HEK293 (cell line): ENCODE results near the gene SKA2.
A peak's percentile ranks its signal among the peaks of the same experiment; 100 is the strongest.

ENCODE experiments used
- CTCF ChIA-PET: fragments of 350-600 bp; formaldehyde crosslinking; extraction: SDS; loops from one replicate; lab custom pipeline; 2021; ENCODE audit warnings: antibody characterized with exemption; lab: Yijun Ruan, JAX
- POLR2A ChIA-PET: fragments of 300-600 bp; formaldehyde crosslinking; extraction: SDS; loops from one replicate; lab custom pipeline; 2020; ENCODE audit warnings: antibody characterized with exemption, inconsistent platforms; lab: Yijun Ruan, JAX
- H3K27ac ChIP-seq: fragments of 200-500 bp; sonication (Bioruptor generic); 2 replicates; pipeline ENCODE4 v1.5.1; 2014; ENCODE audit warnings: low read depth, low read length, control low read depth, inconsistent platforms; ENCODE audit errors: extremely low read depth
- H3K36me3 ChIP-seq, 2 experiments: fragments of 200-500 bp in 1 of 2; sonication (Bioruptor generic) in 1 of 2; 1 replicate in 1 of 2; 2 replicates in 1 of 2; pipeline ENCODE4 v1.5.1; 2014 to 2017; ENCODE audit warnings: inconsistent platforms in 2 of 2, low read length in 2 of 2; ENCODE audit not compliant: control insufficient read depth in 2 of 2, insufficient read depth in 1 of 2
- H3K4me1 ChIP-seq: fragments of 200-500 bp; sonication (Bioruptor generic); 2 replicates; pipeline ENCODE4 v1.5.1; 2014; ENCODE audit warnings: mild to moderate bottlenecking, low read length, inconsistent platforms; ENCODE audit not compliant: control insufficient read depth, insufficient read depth
- H3K4me3 ChIP-seq: 2 replicates; pipeline ENCODE4 v1.5.1; 2011; ENCODE audit warnings: low read depth, mild to moderate bottlenecking, control low read depth, low read length, moderate library complexity
- H3K9me3 ChIP-seq: fragments of 200-500 bp; sonication (Bioruptor generic); 2 replicates; pipeline ENCODE4 v1.5.1; 2014; ENCODE audit warnings: low read depth, low read length, inconsistent platforms; ENCODE audit not compliant: control insufficient read depth, insufficient read depth
- IKZF3 ChIP-seq: fragments of 450-650 bp; IDR thresholded peaks from 2 replicates; pipeline ENCODE4 v1.5.0; 2018; ENCODE audit warnings: missing biosample characterization, mild to moderate bottlenecking, missing genetic modification characterization, moderate library complexity
- RBAK ChIP-seq: fragments of 450-650 bp; formaldehyde crosslinking; IDR thresholded peaks from 2 replicates; pipeline ENCODE4 v1.5.1; 2016; ENCODE audit warnings: missing biosample characterization, missing genetic modification characterization
- REST ChIP-seq: fragments of 450-650 bp; formaldehyde crosslinking; IDR thresholded peaks from 2 replicates; pipeline ENCODE4 v1.5.1; 2016; ENCODE audit warnings: missing biosample characterization, missing genetic modification characterization
- SCRT2 ChIP-seq: fragments of 450-650 bp; formaldehyde crosslinking; IDR thresholded peaks from 2 replicates; pipeline ENCODE4 v1.5.1; 2016; ENCODE audit warnings: missing biosample characterization, missing genetic modification characterization
- ZBTB10 ChIP-seq: fragments of 450-650 bp; formaldehyde crosslinking; IDR thresholded peaks from 2 replicates; pipeline ENCODE4 v1.5.1; 2016; ENCODE audit warnings: missing biosample characterization, missing genetic modification characterization
- ZBTB48 ChIP-seq: fragments of 450-650 bp; formaldehyde crosslinking; IDR thresholded peaks from 2 replicates; pipeline ENCODE4 v1.5.1; 2016; ENCODE audit warnings: missing biosample characterization, missing genetic modification characterization
- ZBTB49 ChIP-seq: fragments of 450-650 bp; formaldehyde crosslinking; IDR thresholded peaks from 2 replicates; pipeline ENCODE4 v1.5.1; 2016; ENCODE audit warnings: missing biosample characterization, missing genetic modification characterization, low read depth
- ZBTB6 ChIP-seq: fragments of 450-650 bp; formaldehyde crosslinking; IDR thresholded peaks from 2 replicates; pipeline ENCODE4 v1.5.1; 2017; ENCODE audit warnings: missing biosample characterization, missing genetic modification characterization
- ZFP37 ChIP-seq: fragments of 450-650 bp; formaldehyde crosslinking; IDR thresholded peaks from 2 replicates; pipeline ENCODE4 v1.5.1; 2016; ENCODE audit warnings: missing biosample characterization, missing genetic modification characterization
- ZNF121 ChIP-seq: fragments of 450-650 bp; formaldehyde crosslinking; IDR thresholded peaks from 2 replicates; pipeline ENCODE4 v1.5.1; 2016; ENCODE audit warnings: missing biosample characterization, missing genetic modification characterization
- ZNF211 ChIP-seq: fragments of 450-650 bp; formaldehyde crosslinking; IDR thresholded peaks from 2 replicates; pipeline ENCODE4 v1.5.1; 2016; ENCODE audit warnings: low read depth, missing biosample characterization, missing genetic modification characterization
- ZNF24 ChIP-seq: fragments of 450-650 bp; formaldehyde crosslinking; IDR thresholded peaks from 2 replicates; pipeline ENCODE4 v1.5.1; 2016; ENCODE audit warnings: missing biosample characterization, missing genetic modification characterization
- ZNF302 ChIP-seq: fragments of 450-650 bp; formaldehyde crosslinking; IDR thresholded peaks from 2 replicates; pipeline ENCODE4 v1.5.1; 2016; ENCODE audit warnings: missing biosample characterization, missing genetic modification characterization, low read depth
- ZNF350 ChIP-seq: fragments of 450-650 bp; formaldehyde crosslinking; IDR thresholded peaks from 2 replicates; pipeline ENCODE4 v1.5.0; 2017; ENCODE audit warnings: missing biosample characterization, mild to moderate bottlenecking, missing genetic modification characterization
- ZNF362 ChIP-seq: fragments of 450-650 bp; formaldehyde crosslinking; IDR thresholded peaks from 2 replicates; pipeline ENCODE4 v1.5.1; 2016; ENCODE audit warnings: missing biosample characterization, missing genetic modification characterization
- ZNF394 ChIP-seq: fragments of 450-650 bp; formaldehyde crosslinking; IDR thresholded peaks from 2 replicates; pipeline ENCODE4 v1.5.1; 2016; ENCODE audit warnings: missing biosample characterization, missing genetic modification characterization, mild to moderate bottlenecking, moderate library complexity, borderline replicate concordance
- ZNF501 ChIP-seq: fragments of 450-650 bp; formaldehyde crosslinking; IDR thresholded peaks from 2 replicates; pipeline ENCODE4 v1.5.1; 2016; ENCODE audit warnings: missing biosample characterization, missing genetic modification characterization
- ZNF558 ChIP-seq: fragments of 450-650 bp; formaldehyde crosslinking; IDR thresholded peaks from 2 replicates; pipeline ENCODE4 v1.5.1; 2016; ENCODE audit warnings: missing biosample characterization, missing genetic modification characterization
- ZNF621 ChIP-seq: fragments of 450-650 bp; formaldehyde crosslinking; IDR thresholded peaks from 2 replicates; pipeline ENCODE4 v1.5.1; 2017; ENCODE audit warnings: missing biosample characterization, missing genetic modification characterization
- ZNF670 ChIP-seq: fragments of 450-650 bp; formaldehyde crosslinking; IDR thresholded peaks from 2 replicates; pipeline ENCODE4 v1.5.1; 2016; ENCODE audit warnings: missing biosample characterization, missing genetic modification characterization, low read depth
- ZNF701 ChIP-seq: fragments of 450-650 bp; formaldehyde crosslinking; IDR thresholded peaks from 2 replicates; pipeline ENCODE4 v1.5.1; 2016; ENCODE audit warnings: missing biosample characterization, missing genetic modification characterization

SKA2 gene

GRCh38 chr17:59186850-59187249 is 31.9 kb upstream of the SKA2 start (continued):
- TF ChIP-seq ZBTB6 (tag by site-specific recombination) (no peak), ZBTB48 (tag by site-specific recombination) (no peak), ZNF350 (no peak), RBAK (no peak), ZNF558 (tag by site-specific recombination) (no peak), ZBTB10 (no peak), ZFP37 (tag by site-specific recombination) (no peak), ZNF701 (tag by site-specific recombination) (no peak), ZBTB49 (tag by site-specific recombination) (no peak)
- TF ChIP-seq, all 188 proteins: peak for 0

- ChIA-PET POLR2A (interaction anchor here (2.0 kb wide), 1 partner anchor 30 kb away, joined by 6 read pairs; the partner anchor contains the start of genes PRR11 and SKA2), CTCF (no interaction called here)
- no peak overlapping the region for H3K4me3 ChIP-seq
- peaks cover 47 to 62% of the 10 kb centered on the region in 2 experiments for H3K36me3 ChIP-seq
- no peaks in the 10 kb centered on the region for H3K9me3 ChIP-seq
- H3K27ac ChIP-seq: no peak overlapping the region
- no peaks in the 10 kb centered on the region for H3K4me1 ChIP-seq
- TF ChIP-seq IKZF3 (tag by site-specific recombination): no peak
- TF ChIP-seq ZNF362 (tag by site-specific recombination): peak; percentile 76
- TF ChIP-seq ZNF211 (tag by site-specific recombination): no peak
- TF ChIP-seq ZNF501 (tag by site-specific recombination): no peak
- TF ChIP-seq ZNF121: 0 out of 2 replicates have a peak, but pooled peaks have one; percentile 62
- no peak for TF ChIP-seq ZNF24 (tag by site-specific recombination)
- TF ChIP-seq ZNF394 (tag by site-specific recombination): no peak
- no peak for TF ChIP-seq ZNF670 (tag by site-specific recombination)
- TF ChIP-seq REST: no peak
- no peak for TF ChIP-seq ZNF621
- TF ChIP-seq SCRT2 (tag by site-specific recombination): no peak
- TF ChIP-seq ZNF302: no peak
These were observed 31.0 kb upstream of the SKA2 start for GRCh38 chr17:59185997-59186396.
